Activated naive CD4-positive, alpha-beta T cell treated with anti-CD3 and anti-CD28 coated beads, Interleukin-2, amount 10 ng/mL, durations not matched to agents 7 days and 5 days (primary cell): Measurements from ENCODE around the gene LMNA.
"Not testable (repeated sequence)": the region's sequence is repeated elsewhere in the genome, so short reads cannot be mapped to it uniquely, and the experiment has no call there.

Experiments
- CTCF ChIA-PET: fragments of 350-600 bp; sonication (Branson Sonifier 250); formaldehyde crosslinking; loops from one replicate; lab custom pipeline; 2021; ENCODE audit warnings: antibody characterized with exemption; lab: Charles Lee
- DNase-seq: peaks from one replicate; pipeline ENCODE4 v3.0.0-alpha.2; 2020
- H3K27ac Mint-ChIP-seq: one replicate; pipeline ENCODE4 v1.8.0; 2021; ENCODE audit warnings: mild to moderate bottlenecking, moderate library complexity, mixed read lengths
- H3K27me3 Mint-ChIP-seq: one replicate; pipeline ENCODE4 v1.8.0; 2021; ENCODE audit warnings: mild to moderate bottlenecking, mixed read lengths
- H3K36me3 Mint-ChIP-seq: one replicate; pipeline ENCODE4 v1.8.0; 2021; ENCODE audit warnings: mixed read lengths
- H3K4me1 Mint-ChIP-seq: one replicate; pipeline ENCODE4 v1.8.0; 2021; ENCODE audit warnings: mixed read lengths
- H3K4me3 Mint-ChIP-seq: one replicate; pipeline ENCODE4 v1.8.0; 2021; ENCODE audit warnings: mild to moderate bottlenecking, moderate library complexity, mixed read lengths
- H3K9me3 Mint-ChIP-seq: one replicate; pipeline ENCODE4 v1.8.0; 2021; ENCODE audit warnings: mixed read lengths

Gene LMNA

DNA sequence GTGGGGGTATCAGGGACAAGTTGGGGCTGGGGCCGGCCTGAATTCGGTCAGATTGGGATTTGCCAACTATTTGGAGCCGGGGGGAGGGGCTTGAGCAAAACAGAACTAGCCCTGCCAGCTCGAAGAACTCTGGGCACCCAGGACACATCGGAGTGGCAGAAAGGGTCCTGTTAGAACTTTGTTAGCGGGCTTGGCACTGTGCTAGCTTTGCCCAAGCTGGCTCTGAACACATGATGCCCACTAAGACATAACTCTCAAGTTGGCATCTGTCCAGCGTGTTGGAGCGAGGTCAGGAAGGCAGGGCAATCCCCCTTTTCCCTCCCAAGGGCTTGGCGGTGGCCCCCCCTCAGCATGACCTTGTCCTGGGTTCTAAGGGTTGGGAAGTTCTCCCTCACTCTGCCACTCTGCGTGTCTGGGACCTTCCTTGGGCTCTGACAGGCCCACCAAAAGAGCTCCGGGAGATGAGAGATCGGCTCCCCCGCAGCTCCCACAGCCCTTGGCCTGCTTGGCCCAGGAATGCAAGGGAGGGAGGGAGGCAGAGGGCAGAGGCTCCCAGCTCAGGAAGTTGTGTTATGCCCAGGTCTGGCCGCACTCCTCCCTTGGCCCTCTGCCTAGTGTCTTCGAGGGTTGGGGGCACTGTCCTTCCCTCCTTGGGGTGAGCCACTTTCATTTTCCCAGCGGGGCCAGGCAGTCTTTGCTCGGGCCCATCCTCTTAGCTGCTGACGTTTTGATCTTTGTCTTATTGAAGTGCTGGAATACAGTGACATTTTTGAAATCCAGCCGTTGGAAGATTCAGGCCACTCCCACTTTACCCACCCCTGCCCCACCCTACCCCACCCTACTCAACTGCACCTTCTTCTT, 1.2 kb downstream of the LMNA start:
- DNase-seq: no peak
- peaks cover 1% of the 10 kb centered on the region for H3K36me3 Mint-ChIP-seq
- CTCF ChIA-PET: interaction anchor here (0.7 to 2.4 kb wide), 7 partner anchors 10 to 43 kb away, joined by 3 to 12 read pairs (median 4); no protein-coding TSS in a partner anchor
- no peaks in the 10 kb centered on the region for H3K9me3 Mint-ChIP-seq
- H3K27ac Mint-ChIP-seq: no peak overlapping the region
- H3K4me3 Mint-ChIP-seq: peak overlapping the region; percentile 76
- H3K4me1 Mint-ChIP-seq: peaks cover 36% of the 10 kb centered on the region
- H3K27me3 Mint-ChIP-seq: peaks cover 95% of the 10 kb centered on the region

- Mint-ChIP-seq H3K27me3 (peaks cover 95% of the 10 kb centered on the region), H3K4me1 (peaks cover 36% of the 10 kb centered on the region)
- not testable (repeated sequence) for H3K27ac Mint-ChIP-seq, DNase-seq, H3K36me3 Mint-ChIP-seq, H3K4me3 Mint-ChIP-seq, H3K9me3 Mint-ChIP-seq
- CTCF ChIA-PET: interaction anchor here (0.7 to 2.4 kb wide), 3 partner anchors 13 to 26 kb away, joined by 3 to 12 read pairs (median 4); no protein-coding TSS in a partner anchor
Measured at GRCh38 chr1:156116731-156117130, 2.2 kb downstream of the LMNA start.

GRCh38 chr1:156117414-156118176, 3.1 kb downstream of the LMNA start:
- no peak overlapping the region for H3K27ac Mint-ChIP-seq
- no peak overlapping the region for H3K4me3 Mint-ChIP-seq
- no peaks in the 10 kb centered on the region for H3K9me3 Mint-ChIP-seq
- peaks cover 1% of the 10 kb centered on the region for H3K36me3 Mint-ChIP-seq
- peaks cover 38% of the 10 kb centered on the region for H3K4me1 Mint-ChIP-seq
- H3K27me3 Mint-ChIP-seq: peaks cover 93% of the 10 kb centered on the region
- no peak for DNase-seq
- CTCF ChIA-PET: interaction anchor here (0.9 kb wide), 1 partner anchor 11 kb away, joined by 5 read pairs; no protein-coding TSS in a partner anchor

- CTCF ChIA-PET: interaction anchor here (0.6 to 3.5 kb wide), 4 partner anchors 9 to 24 kb away, joined by 4 to 26 read pairs (median 5); no protein-coding TSS in a partner anchor
- Mint-ChIP-seq H3K36me3 (peaks cover 1% of the 10 kb centered on the region), H3K4me1 (peaks cover 45% of the 10 kb centered on the region), H3K4me3 (no peak overlapping the region), H3K27ac (no peak overlapping the region), H3K27me3 (peaks cover 93% of the 10 kb centered on the region), H3K9me3 (no peaks in the 10 kb centered on the region)
- no peak for DNase-seq
Measured at GRCh38 chr1:156118177-156118868, 3.8 kb downstream of the LMNA start.

GRCh38 chr1:156119503-156120209, 5.1 kb downstream of the LMNA start:
- DNase-seq: no peak
- H3K27ac Mint-ChIP-seq: no peak overlapping the region
- H3K9me3 Mint-ChIP-seq: no peaks in the 10 kb centered on the region
- peaks cover 1% of the 10 kb centered on the region for H3K36me3 Mint-ChIP-seq
- CTCF ChIA-PET: interaction anchor here (0.7 to 3.5 kb wide), 9 partner anchors 7 to 123 kb away, joined by 3 to 26 read pairs (median 5); no protein-coding TSS in a partner anchor
- no peak overlapping the region for H3K4me3 Mint-ChIP-seq
- peaks cover 48% of the 10 kb centered on the region for H3K4me1 Mint-ChIP-seq
- peaks cover 93% of the 10 kb centered on the region for H3K27me3 Mint-ChIP-seq

- H3K9me3 Mint-ChIP-seq: no peaks in the 10 kb centered on the region
- no peak for DNase-seq
- peaks cover 93% of the 10 kb centered on the region for H3K27me3 Mint-ChIP-seq
- no peak overlapping the region for H3K4me3 Mint-ChIP-seq
- H3K4me1 Mint-ChIP-seq: peaks cover 49% of the 10 kb centered on the region
- CTCF ChIA-PET: interaction anchor here (0.7 to 3.5 kb wide), 8 partner anchors 8 to 122 kb away, joined by 3 to 26 read pairs (median 6); no protein-coding TSS in a partner anchor
- no peak overlapping the region for H3K27ac Mint-ChIP-seq
- peaks cover 1% of the 10 kb centered on the region for H3K36me3 Mint-ChIP-seq
Measured at GRCh38 chr1:156120318-156120717, 5.8 kb downstream of the LMNA start.

DNA sequence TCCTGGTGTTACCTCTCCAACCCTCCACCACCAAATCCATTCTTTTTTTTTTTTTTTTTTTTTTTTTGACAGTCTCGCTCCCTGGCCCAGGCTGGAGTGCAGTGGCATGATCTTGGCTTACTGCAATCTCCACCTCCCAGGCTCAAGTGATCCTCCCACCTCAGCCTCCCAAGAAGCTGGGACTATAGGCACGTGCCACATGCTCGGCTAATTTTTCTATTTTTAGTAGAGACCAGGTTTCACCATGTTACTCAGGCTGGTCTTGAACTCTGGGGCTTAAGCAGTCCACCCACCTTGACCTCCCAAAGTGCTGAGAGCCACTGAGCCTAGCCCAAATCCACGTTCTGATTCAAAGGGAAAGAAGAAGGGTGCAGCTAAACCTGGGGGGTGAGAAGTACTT, 6.5 kb downstream of the LMNA start:
- H3K27me3 Mint-ChIP-seq: peaks cover 87% of the 10 kb centered on the region
- not testable (repeated sequence) for H3K4me3 Mint-ChIP-seq, H3K27ac Mint-ChIP-seq, H3K36me3 Mint-ChIP-seq, DNase-seq, H3K9me3 Mint-ChIP-seq
- H3K4me1 Mint-ChIP-seq: peaks cover 46% of the 10 kb centered on the region
- CTCF ChIA-PET: interaction anchor here (1.4 to 3.5 kb wide), 4 partner anchors 9 to 31 kb away, joined by 5 to 26 read pairs (median 8); no protein-coding TSS in a partner anchor

DNA sequence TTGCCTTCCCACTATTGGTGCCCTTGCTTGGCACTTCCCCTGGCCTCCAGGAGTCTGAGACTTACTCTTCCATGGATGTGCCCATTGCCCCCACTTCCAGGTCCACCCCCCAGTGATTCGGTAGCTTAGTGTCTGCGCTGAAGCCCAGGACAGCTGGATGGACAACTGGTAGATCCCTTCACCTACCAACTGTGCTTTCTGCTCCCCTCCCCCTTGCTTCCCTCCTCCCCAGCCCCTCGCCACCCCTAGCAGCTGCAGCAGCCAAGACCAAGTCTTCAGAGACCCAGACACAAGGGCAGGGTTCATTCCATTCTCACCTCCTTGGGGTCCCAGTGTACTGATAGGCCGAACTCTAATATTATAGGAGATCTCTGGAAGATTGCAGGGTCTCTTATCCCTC, 6.9 kb downstream of the LMNA start:
- Mint-ChIP-seq H3K27me3 (peaks cover 87% of the 10 kb centered on the region), H3K4me3 (no peak overlapping the region), H3K27ac (no peak overlapping the region), H3K36me3 (no peaks in the 10 kb centered on the region), H3K9me3 (no peaks in the 10 kb centered on the region), H3K4me1 (peaks cover 46% of the 10 kb centered on the region)
- no peak for DNase-seq
- CTCF ChIA-PET: interaction anchor here (1.4 to 3.5 kb wide), 3 partner anchors 8 to 32 kb away, joined by 5 to 26 read pairs (median 10); no protein-coding TSS in a partner anchor

DNA sequence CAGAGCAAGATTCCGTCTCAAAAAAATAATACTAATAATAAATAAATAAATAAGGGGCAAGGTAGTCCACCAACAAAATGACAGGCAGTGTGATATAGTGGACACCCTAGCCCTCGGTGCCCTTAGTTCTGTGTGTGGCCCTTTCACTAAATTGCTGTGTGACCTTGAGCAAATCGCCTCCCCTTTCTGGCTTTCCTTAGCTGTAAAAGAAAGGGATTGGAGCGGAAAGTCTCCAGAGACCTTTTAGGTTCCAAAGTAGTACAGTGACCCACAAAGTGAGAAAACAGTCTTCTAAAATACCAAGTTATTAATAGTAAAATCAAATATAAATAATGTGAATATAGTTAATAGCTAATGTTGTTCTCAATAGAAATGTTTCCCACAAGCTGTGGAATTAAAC, 7.6 kb downstream of the LMNA start:
- H3K36me3 Mint-ChIP-seq: no peaks in the 10 kb centered on the region
- no peaks in the 10 kb centered on the region for H3K9me3 Mint-ChIP-seq
- H3K27me3 Mint-ChIP-seq: peaks cover 87% of the 10 kb centered on the region
- peaks cover 50% of the 10 kb centered on the region for H3K4me1 Mint-ChIP-seq
- no peak overlapping the region for H3K27ac Mint-ChIP-seq
- CTCF ChIA-PET: interaction anchor here (0.6 to 2.8 kb wide), 3 partner anchors 22 to 36 kb away, joined by 3 to 17 read pairs (median 3); no protein-coding TSS in a partner anchor
- H3K4me3 Mint-ChIP-seq: no peak overlapping the region
- DNase-seq: no peak

GRCh38 chr1:156122519-156123355, 8.2 kb downstream of the LMNA start:
- Mint-ChIP-seq H3K27ac (no peak overlapping the region), H3K4me1 (peaks cover 57% of the 10 kb centered on the region), H3K4me3 (no peak overlapping the region), H3K27me3 (peaks cover 80% of the 10 kb centered on the region), H3K9me3 (no peaks in the 10 kb centered on the region), H3K36me3 (no peaks in the 10 kb centered on the region)
- DNase-seq: no peak
- CTCF ChIA-PET: interaction anchor here (0.6 to 2.8 kb wide), 6 partner anchors 12 to 37 kb away, joined by 3 to 17 read pairs (median 4); no protein-coding TSS in a partner anchor

DNA sequence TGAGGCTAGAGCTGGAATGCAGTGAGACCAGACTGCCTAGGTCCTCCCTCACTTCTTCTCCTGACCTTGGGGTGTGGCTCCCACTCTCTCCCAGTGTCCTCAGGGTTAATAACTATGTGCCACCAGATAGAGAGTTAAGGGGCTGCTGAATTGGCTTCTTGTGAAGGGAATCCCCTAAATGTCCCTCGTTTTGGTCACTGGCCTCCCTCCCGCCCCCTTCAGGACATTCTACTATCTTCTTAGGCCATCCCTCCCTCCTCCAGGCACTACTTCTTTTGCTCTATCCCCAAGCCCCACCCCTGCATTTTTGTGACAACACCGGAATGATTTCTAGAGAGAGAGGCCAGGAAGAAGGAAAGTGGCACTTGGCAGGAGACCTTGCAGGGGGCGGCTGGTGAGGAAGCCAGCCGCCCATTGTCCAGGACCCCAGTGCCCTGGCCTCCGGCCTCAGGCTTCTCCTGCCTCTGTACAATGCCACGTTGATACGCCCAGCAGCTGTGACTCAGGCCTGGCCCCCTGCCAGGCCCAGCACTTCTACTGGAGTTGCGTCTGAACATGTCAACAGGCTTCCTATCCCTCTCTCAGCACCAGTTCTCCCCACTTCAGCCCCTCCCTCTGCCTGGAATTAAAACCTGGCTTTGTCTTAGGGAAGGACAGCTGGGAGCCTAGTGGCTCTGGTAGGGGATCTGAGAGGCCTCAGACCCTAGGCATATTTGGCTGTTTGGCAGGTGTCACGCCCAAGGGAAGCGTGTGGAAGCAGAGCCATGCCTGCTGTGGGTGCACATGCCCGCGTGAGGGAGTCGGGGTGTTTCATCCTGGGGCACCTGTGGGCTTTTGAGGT, 9.1 kb downstream of the LMNA start:
- CTCF ChIA-PET: interaction anchor here (1.0 to 2.8 kb wide), 4 partner anchors 12 to 32 kb away, joined by 3 to 17 read pairs (median 5); no protein-coding TSS in a partner anchor
- peak; percentile 32 for DNase-seq
- no peak overlapping the region for H3K4me3 Mint-ChIP-seq
- peaks cover 78% of the 10 kb centered on the region for H3K27me3 Mint-ChIP-seq
- no peak overlapping the region for H3K27ac Mint-ChIP-seq
- peaks cover 65% of the 10 kb centered on the region for H3K4me1 Mint-ChIP-seq
- H3K36me3 Mint-ChIP-seq: no peaks in the 10 kb centered on the region
- H3K9me3 Mint-ChIP-seq: no peaks in the 10 kb centered on the region
